HG03342 (cell line): ENCODE measurements around the gene IL13.
"Not testable (repeated sequence)": the region's sequence is repeated elsewhere in the genome, so short reads cannot be mapped to it uniquely, and the experiment has no call there.

ENCODE experiments used
- ATAC-seq: cut with Tn5 transposase; IDR thresholded peaks from one replicate; pipeline ENCODE4 v1.9.1; 2021; ENCODE audit warnings: mild to moderate bottlenecking, moderate library complexity; ENCODE audit not compliant: unreplicated experiment

Gene IL13

DNA sequence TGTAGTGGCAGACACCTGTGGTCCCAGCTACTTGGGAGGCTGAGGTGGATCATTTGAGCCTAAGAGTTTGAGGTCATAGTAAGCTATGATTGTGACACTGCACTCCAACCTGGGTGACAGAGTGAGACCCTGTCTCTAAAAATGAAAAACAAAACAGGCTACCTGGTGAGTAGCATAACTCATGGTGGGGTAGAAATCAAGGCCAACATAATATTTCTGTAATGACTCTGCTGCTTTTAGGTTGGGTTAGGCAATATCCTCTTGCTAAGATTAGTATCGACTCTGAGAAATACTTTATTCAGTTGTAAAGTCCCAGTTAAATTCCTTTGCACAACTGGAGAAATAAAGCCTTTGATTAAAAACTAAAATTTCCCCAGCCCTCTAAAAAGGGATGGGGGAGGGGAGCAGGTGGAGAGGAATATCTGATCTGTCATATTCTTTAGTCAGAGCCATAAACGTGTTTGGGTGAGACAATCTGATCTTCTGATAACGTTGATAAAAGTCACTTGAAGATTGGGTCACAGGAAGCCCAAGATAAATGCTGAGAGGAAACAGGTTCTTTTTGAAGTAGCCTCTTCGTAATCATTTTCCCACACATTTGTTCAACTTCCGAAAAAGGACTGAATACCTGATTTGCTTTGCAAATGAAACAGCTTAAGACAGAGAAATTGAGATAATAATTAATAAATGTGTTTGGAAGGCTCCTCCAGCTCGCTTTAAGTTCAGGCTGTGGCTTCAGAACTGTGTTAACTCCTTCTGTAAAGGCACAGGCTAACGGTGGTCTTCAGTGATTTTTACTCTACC, 30.8 kb downstream of the IL13 start:
- ATAC-seq = no peak

DNA sequence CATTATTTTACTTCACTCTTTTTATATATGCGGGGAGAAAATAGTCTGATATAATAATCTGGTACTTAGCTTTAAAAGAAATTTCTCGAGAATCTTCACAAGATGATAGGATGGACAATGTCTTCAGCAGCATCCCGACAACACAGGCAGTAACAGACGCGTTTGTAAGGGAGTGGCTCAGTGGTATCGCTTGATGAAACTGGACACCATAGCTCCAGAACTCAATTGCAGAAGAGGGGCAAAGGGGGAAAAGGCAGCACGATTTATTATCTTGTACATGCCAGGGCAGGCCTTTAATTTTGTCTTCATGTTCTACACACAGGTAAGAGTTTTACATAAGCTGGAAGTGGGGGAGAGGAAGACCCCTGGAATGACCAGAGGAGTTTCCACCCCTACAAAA, 31.5 kb downstream of the IL13 start:
- ATAC-seq = no peak

DNA sequence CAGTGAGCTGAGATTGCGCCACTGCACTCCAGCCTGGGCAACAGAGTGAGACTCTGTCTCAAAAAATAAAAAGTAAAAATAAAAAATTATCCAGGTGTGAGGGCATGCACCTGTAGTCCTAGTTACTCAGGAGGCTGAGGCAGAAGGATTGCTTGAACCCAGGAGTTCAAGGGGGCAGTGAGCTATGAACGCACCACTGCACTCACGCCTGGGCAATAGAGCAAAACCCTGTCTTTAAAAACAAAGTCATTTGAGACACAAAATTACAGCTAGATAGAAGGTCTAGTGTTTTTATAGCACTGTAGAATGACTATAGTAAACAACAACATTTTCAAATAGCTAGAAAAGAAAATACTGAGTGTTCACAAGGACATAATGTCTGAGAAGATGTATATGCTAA, 32.2 kb downstream of the IL13 start:
- no peak for ATAC-seq

DNA sequence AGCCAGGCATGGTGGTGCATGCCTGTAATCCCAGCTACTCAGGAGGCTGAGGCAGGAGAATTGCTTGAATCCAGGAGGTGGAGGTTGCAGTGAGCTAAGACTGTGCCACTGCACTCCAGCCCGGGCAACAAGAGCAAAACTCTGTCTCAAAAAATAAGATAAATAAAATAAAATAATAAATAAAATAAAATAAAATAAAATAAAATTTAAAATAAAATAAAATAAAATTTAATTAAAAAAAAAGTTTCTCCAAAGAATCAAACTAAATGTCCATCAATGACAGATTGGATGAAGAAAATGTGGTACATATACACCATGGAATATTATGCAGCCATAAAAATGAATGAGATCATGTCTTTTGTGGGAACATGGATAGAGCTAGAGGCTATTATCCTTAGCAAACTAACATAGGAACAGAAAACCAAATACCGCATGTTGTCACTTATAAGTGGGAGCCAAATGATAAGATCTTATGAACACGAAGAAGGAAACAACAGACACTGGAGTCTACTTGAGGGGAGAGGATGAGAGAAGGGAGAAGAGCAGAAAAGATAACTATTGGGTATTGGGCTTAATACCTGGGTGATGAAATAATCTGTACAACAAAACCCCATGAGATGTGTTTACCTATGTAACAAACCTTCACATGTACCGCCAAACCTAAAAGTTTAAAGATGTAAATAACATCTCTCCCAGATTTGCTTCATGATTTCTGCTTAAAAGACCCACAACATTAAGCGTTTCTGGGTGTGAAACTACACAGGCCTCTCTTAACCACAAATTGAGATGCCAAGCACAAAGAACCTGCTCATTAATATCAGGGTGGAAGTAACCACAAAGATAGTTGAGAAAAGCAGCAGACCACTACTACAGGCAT, 34.0 kb downstream of the IL13 start:
- not testable (repeated sequence) for ATAC-seq

DNA sequence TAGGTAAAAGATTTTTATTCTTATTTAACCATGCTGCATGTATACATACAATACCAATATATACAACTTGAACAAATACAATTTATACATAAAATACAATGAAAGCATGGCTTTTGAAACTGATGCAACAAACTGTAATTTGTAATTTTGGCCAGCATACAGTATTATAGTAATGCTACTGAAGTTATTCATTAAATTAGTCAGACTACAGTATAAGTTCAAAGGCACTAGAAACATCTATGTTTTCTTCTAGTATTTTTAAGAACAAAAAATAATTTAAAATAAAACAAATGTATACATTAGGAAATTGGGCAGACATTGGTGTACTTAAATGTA, 34.6 kb downstream of the IL13 start:
- no peak for ATAC-seq

DNA sequence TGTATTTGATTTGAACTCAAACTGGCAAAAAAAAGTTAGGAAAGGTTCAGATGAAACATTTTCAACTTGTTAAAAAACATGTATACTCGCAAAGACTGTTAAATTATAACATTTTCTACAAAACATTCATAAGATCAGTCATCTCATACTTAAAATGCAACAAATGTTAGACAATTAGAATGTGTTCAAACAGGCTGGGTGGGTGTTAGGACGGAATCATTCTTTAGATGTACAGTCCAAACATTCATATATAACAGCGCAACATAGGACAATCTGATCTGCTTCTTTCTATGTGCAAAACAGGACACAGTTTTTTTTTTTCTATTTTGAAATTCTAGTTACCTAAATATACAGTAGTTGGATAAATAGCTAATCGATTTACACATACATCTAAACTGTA, 38.0 kb downstream of the IL13 start:
- ATAC-seq = no peak

DNA sequence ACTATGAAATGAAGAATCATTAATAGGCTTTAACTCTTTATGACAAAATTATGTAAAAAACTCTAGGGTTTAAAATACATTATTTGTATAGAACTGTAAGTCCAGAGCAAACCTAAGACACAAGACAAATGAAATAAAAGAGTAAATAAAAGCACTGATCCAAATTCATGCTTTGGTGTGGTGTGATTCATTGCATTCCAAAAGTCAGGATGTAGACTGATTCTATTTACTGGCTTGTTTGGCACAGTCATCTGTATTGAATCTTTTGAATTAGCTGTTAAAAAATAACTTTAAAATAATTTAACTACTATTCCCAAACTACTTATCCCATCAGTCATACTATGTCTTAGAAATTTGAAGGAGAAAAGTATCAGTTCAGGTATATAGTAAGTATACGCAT, 46.9 kb downstream of the IL13 start:
- ATAC-seq = no peak

DNA sequence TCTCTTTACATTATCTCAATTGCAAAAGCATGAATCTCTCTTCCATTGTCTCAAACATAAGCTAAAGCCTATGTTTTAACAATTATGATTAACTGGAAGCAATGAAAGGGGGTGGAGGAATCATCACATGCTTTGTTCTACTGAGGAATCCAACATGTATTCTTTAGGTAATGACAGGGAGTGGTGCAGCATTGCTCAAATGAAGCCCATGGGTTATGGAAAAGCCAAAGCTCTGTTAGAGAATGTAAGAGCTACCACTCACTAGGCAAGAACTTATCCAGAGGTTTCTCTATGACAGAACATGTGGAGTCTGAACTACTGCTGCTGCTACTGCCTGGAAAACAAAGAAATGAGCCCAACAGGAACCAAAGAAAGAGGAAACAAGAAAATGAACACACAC, 50.7 kb downstream of the IL13 start:
- no peak for ATAC-seq
